Activated CD4-positive, alpha-beta T cell treated with anti-CD3 and anti-CD28 coated beads, Interleukin-2, amount 50 U/mL, for 16 hours (primary cell): ENCODE measurements around the gene PDGFB.

Experiments
- DNase-seq: peaks from one replicate; pipeline ENCODE4 v3.0.0-alpha.2; 2020

PDGFB gene

GRCh38 chr22:39244496-39245129 lies at the start of gene PDGFB:
TSS of gene PDGFB (minus strand) at chr22:39244982. CDS start at chr22:39243963, 1,019 bp downstream.
- DNase-seq = no peak

GRCh38 chr22:39293766-39294368 lies 49.1 kb upstream of the PDGFB start:
- DNase-seq = no peak

GRCh38 chr22:39292561-39293074 lies 47.8 kb upstream of the PDGFB start:
- no peak for DNase-seq

DNA sequence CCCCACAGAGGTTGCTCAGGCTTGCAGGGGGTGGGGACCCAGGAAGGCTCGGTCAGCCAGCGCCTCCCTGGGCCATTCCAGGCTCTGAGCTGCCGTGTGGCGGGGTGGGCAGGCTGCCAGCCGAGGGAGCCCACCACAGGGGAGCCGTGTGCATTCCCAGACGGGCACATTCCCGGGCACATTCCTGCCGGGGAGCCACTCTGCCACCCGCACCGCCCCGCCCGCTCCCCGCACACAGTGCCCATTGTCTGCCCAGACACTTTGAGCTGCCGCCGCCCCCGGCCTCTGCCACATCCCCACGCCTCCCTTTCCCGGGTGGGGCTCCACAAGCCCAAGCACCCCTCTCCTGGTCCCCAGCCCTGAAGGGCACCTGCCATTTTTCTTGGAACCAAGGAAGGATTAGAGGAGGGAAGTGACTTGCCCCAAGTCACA lies 47.3 kb upstream of the PDGFB start:
- no peak for DNase-seq

- DNase-seq = no peak
Observed at GRCh38 chr22:39291523-39291922, 46.7 kb upstream of the PDGFB start.

DNA sequence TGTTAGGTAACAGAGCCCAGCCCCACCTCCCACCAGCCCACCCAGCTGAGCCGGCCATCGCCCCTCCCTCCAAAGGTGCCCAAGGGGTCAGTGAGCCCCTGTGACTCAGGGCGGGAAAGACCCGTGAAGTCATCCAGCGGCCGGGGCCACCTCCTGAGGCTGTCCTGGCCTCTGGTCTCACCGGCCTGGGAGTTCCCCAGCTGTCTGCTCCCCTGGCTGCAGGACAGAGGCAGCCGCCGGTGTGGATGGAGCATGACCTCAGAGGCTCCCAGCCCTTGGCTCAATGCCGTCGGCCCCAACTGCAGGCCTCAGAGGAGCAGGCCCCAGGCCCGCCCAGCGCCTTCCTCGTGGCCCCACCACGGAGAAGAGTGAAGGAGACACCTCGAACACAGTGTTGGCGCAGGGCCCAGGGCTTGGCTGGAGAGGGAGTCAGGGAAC lies 46.0 kb upstream of the PDGFB start:
- DNase-seq = no peak

- DNase-seq = no peak
Observed at GRCh38 chr22:39289975-39290720, 45.4 kb upstream of the PDGFB start.

DNA sequence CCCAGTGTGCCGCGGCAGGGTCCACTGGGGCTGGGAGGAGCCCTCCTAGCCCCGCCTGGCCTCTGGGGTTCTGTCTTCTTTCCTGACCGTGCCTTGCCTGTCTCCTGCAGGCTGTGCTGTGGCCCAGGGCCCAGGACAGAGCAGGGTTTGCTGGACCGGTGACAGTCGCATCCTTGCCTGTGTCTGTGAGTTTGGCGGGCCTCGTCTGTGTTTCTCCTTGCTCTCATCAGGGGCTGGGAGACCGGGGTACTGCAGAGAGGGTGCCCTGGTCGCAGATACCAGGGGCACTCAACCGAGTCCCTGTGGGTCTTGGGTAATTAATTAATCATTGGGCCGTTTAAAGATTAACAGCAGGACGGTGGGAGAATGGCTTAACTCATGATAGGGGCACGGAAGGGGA lies 44.8 kb upstream of the PDGFB start:
- DNase-seq = no peak

GRCh38 chr22:39288135-39288898 lies 43.5 kb upstream of the PDGFB start:
- no peak for DNase-seq

DNA sequence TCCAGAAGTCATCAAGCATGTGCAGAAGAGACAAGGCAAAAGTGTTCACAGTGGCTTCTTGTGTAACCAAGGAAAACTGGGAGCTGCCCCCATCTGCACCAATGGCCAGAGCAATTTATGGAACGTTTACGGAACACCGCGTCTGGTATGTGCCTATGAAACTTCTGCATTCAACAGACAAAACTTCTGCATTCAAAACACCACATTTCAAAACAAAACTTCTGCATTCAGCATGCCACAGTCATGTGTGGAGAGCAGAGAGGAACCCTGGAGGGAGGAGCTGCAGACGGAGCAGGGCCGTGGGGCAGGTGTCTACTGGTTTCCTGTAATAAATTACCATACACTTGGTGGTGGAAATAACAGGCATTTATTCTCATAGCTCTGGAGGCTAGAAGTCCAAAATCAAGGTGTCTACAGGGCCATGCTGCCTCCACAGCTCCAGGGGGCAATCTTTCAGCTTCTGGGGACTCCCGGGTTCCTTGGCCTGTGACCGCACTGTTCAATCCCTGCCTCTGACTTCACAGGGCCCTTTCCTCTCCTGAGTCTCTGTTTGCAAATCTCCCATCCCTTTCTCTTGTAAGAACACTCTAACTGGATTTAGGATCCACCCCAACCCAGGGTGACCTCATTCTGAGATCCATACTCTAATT lies 42.4 kb upstream of the PDGFB start:
- DNase-seq = no peak

DNA sequence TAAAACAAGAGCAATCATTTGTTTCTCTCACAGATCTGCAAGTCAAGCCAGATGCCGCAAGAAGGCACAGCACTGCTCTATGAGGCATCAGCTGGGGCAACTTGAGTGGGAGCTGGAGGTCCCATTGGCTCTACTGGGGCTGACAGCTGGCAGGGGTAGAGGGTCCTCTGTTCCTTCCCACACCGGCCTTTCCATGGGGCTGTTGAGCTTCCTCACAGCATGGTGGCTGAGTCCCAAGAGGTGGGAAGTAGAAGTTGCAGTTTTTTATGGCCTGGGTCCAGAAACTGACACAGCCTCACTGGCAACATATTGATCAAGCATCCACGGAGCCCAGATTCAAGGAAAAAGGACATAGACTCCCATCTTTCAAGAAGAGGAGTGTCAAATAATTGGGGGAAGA lies 40.2 kb upstream of the PDGFB start:
- DNase-seq = no peak

GRCh38 chr22:39284142-39284980 lies 39.6 kb upstream of the PDGFB start:
- DNase-seq = no peak

GRCh38 chr22:39283322-39284141 lies 38.8 kb upstream of the PDGFB start:
- no peak for DNase-seq

GRCh38 chr22:39282645-39283321 lies 38.0 kb upstream of the PDGFB start:
- DNase-seq = no peak

DNA sequence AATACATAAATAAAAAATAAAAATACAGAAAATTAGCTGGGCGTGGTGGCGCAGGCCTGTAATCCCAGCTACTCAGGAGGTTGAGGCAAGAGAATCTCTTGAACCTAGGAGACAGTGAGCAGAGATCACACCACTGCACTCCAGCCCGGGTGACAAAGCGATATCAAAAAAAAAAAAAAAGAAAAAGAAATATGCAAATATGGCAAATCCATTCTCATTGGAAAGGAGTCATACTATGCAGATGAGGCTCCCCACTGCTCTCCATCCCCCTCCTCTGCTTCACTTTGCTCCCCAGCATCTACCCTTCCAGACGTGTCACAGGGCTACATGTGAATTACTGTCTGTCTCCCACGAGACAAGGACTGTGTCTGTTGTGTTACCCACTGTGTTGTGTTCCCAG lies 36.3 kb upstream of the PDGFB start:
- no peak for DNase-seq

DNA sequence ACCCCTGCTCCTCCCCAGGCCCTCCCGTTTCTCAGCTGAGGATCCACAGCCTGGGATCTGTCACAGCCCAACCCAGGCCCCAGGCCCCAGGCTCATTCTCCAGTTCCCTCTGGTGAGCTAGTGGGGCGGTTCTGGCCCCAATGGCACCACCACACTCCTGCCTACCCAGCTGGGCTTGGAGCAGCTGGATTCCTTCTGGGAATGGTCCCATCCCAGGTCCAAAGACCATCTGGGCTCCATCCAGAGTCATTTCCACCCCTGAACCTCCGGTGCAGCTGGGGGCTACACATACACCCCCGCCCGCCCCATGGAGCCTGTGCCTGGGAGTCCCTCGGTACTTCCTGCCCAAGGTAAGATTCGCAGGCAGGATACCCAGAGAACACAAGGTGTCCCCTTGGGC lies 35.5 kb upstream of the PDGFB start:
- no peak for DNase-seq

DNA sequence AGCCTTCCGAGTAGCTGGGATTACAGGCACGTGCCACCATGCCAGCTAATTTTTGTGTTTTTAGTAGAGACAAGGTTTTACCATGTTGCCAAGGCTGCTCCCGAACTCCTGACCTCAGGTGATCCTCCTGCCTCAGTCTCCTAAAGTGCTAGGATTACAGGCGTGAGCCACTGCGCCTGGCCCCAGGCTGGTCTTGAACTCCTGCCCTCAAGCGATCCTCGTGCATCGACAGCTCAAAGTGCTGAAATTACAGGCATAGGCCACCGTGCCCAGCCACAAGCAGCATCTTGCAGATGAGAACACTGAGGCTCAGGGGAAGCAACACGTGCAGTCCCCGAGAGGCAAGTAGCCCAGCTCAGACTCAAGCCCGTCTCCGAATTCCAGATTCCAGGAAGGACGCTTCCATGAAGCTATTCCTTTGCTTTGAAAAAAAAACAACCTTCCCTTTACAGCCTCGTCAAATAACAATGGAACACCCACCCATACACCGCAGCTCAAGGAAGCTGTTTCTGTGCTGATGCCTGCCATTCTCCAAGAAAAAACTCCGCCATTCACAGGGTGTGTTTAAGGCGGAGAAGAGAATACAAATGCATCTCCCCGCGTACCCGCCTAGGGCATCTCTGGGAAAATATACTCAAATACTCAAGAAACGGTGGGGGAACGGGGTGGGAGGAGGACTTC lies 34.5 kb upstream of the PDGFB start:
- no peak for DNase-seq

- DNase-seq = no peak
Observed at GRCh38 chr22:39278040-39278439, 33.3 kb upstream of the PDGFB start.

DNA sequence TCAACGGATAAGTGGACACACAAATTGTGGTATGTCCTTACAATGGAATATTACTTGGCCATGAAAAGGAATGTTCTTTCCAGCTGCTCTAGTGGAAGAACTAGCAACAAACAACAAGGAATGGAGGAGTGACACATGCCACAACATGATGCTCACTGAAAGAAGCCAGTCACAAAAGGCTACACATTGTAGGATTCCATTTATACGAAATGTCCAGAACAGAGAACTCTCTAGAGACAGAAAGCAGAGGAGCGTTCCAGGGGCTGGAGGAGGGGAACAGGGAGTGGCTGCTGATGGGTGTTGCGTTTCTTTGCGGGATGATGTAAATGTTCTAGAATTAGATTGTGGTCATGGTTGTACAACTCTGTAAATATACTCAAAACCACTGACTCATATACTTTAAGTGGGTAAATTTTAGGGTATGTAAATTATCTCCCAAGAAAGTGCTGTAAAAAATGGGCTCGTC lies 32.4 kb upstream of the PDGFB start:
- DNase-seq = no peak
